Left forelimb (tissue), 1 donor: ENCODE results near the gene FOXI3.
"Not testable (repeated sequence)": the region's sequence is repeated elsewhere in the genome, so short reads cannot be mapped to it uniquely, and the experiment has no call there.

ENCODE experiments used
- DNase-seq: peaks from one replicate; pipeline ENCODE4 v3.0.0-alpha.2; 2018; ENCODE audit warnings: low spot score

The FOXI3 gene

DNA sequence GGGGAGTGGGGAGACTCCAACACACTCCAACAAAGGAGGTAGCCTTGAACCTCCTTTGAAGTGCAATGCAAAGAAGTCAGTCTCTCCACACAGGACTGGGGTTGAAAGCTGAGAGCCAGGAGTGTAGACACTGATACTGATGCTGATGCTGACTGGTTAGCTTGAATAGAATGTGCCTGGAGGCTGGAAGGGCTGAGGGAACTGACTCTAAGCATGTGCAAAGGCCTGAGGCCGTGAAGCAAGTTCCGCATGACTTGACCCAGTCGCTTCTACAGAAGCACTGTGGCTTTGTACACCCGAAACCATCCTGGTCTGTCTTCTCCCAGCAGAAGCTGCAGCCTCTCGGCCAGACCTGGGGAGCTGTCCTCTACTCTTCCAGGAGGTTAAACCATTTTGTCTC is 10.4 kb downstream of the FOXI3 start:
- DNase-seq: no peak

GRCh38 chr2:88437010-88437409 is 15.5 kb downstream of the FOXI3 start:
- DNase-seq: no peak

- DNase-seq: no peak
These were observed 22.6 kb downstream of the FOXI3 start for GRCh38 chr2:88429929-88430328.

GRCh38 chr2:88423733-88424132 is 28.8 kb downstream of the FOXI3 start:
- DNase-seq: no peak

DNA sequence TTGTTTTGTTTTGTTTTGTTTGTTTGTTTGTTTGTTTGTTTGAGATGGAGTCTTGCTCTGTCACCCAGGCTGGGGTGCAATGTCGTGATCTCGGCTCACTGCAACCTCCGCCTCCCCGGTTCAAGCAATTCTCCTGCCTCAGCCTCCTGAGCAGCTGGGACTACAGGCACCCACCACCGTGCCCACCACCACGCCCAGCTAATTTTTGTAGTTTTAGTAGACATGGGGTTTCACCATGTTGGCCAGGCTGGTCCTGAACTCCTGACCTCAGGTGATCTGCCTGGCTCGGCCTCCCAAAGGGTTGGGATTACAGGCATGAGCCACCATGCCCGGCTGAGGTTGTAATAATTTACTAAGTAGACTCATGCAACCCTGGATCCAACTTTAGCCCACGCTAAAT is 33.4 kb downstream of the FOXI3 start:
- not testable (repeated sequence) for DNase-seq

DNA sequence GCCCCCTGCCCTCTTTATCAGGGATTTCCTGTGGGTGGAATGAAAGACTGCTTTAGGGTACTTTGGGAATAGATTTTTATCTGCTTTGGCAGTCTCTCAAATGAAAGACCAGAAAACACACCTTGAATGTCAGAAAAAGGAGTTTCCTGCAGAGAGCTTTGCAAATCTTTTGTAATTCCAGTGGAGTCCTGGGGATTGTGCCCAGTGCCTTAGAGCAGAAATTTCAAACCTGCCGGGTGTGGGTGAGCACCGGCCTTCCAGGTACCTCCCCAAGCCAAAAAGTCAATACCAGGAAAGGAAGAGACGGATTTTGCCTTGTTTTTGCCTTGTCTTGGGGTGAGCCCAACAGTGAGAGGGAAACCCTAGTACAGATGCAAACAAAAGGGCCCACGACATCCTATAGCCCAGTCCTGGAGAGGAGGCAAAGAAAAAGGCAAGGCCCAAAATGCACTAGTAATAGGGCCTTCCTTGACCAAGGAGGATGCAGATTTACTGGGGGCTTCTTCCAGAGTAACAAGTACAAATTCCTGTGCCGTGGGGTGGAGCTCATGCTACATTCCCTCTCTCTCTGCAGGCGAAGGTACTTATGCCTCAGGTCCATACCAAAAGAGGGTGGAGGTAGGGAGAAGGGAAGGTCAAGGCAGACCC is 36.4 kb downstream of the FOXI3 start:
- DNase-seq: no peak

DNA sequence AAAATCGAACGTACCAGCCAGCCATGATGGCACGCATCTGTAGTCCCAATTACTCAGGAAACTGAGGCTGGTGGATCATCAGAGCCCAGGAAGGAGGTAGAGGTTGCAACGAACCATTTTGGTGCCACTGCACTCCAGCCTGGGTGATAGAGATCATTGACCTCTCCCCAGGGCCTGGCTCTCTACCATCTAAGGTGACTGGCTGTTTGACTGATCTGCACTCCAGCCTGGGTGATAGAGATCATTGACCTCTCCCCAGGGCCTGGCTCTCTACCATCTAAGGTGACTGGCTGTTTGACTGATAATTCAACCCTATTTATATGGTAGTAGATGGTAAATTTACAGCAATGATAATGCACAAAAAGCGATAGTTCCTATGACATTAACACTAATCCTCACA is 43.6 kb downstream of the FOXI3 start:
- DNase-seq: not testable (repeated sequence)

DNA sequence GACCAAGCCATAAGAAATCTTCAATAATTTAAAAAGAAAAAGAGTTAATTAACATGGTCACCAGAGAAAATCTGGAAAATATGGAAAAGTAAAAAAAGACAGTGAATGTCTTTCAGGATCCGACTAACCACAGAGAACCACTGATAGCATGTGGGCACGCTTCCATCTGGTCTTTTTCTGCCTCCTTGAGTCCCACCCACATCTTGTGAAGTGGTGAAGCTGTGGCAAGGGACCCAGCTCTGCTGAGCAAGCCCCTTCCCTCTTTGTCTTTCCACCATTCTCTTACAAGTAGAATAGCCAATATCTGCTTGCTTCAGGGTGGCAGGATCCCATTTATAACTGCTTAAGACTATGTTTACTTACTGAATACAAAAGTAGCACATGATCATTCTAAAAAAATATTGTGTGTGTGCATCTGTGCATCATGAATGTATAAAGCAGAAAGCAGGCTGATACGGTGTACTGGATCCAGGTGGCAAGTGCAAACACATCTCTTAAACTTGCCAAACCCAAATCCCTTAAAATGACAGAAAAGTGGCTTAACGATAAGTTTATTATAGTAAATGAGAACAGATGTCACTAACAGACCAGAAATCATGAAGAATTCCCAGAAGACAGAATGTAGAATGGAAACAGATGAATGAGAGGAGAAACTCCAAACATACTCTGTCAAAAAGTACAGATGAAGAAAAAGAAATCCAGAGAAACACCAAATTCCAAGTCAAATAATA is 52.3 kb downstream of the FOXI3 start:
- no peak for DNase-seq

DNA sequence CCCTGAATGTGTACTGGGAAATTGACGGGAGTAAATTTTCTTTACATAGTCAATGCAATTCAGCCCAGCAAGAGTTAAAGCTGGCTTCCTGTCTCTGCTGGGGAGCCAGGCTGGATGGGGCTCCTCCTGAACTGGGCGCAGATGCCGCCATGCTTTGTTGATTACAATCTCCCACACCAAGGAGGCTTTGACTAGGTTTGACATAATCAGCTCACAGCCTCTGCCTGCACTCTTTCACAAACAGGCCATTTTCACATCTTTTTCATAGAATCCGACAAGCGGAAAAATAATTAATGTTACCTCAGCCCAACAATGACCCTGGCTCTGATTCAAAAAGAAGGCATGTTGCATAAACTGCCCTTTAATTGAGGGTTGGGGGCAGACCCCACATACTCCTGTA is 54.3 kb downstream of the FOXI3 start:
- DNase-seq: no peak
